Neuronal stem cell (in vitro differentiated cells): Measurements from ENCODE around the gene S100A4.

ENCODE experiments used
- DNase-seq: peaks from one replicate; pipeline ENCODE4 v3.0.0-alpha.2; 2013; ENCODE audit warnings: low spot score
- H2AFZ ChIP-seq: one replicate; pipeline ENCODE4 v1.6.1; 2013; ENCODE audit warnings: mild to moderate bottlenecking, low read length, inconsistent platforms
- H2AK5ac ChIP-seq: 2 replicates; pipeline ENCODE4 v1.6.1; 2013; ENCODE audit warnings: low read depth, mild to moderate bottlenecking, inconsistent platforms, low read length, moderate library complexity, mixed read lengths
- H2BK120ac ChIP-seq: 2 replicates; pipeline ENCODE4 v1.6.1; 2013; ENCODE audit warnings: low read depth, mild to moderate bottlenecking, inconsistent platforms, low read length, moderate library complexity, mixed read lengths
- H2BK12ac ChIP-seq: one replicate; pipeline ENCODE4 v1.6.1; 2013; ENCODE audit warnings: low read length, inconsistent platforms
- H2BK15ac ChIP-seq: 2 replicates; pipeline ENCODE4 v1.6.1; 2013; ENCODE audit warnings: mild to moderate bottlenecking, low read length, inconsistent platforms, mixed read lengths
- H2BK5ac ChIP-seq: one replicate; pipeline ENCODE4 v1.6.1; 2013; ENCODE audit warnings: inconsistent platforms, mild to moderate bottlenecking, low read length, moderate library complexity
- H3K14ac ChIP-seq: one replicate; pipeline ENCODE4 v1.6.1; 2013; ENCODE audit warnings: low read length, inconsistent platforms
- H3K18ac ChIP-seq: 2 replicates; pipeline ENCODE4 v1.6.1; 2013; ENCODE audit warnings: low read length, inconsistent platforms
- H3K23ac ChIP-seq: 2 replicates; pipeline ENCODE4 v1.6.1; 2013; ENCODE audit warnings: low read depth, mild to moderate bottlenecking, mixed read lengths, low read length, inconsistent platforms; ENCODE audit not compliant: poor library complexity
- H3K27ac ChIP-seq: replicated peaks from 3 replicates; pipeline ENCODE4 v1.5.1; 2013; ENCODE audit warnings: low read length, inconsistent platforms
- H3K27me3 ChIP-seq, 3 experiments: 2 replicates each; pipeline ENCODE4 v1.6.1; 2013; ENCODE audit warnings: low read length in 3 of 3, mild to moderate bottlenecking in 2 of 3, inconsistent platforms in 1 of 3, low read depth in 1 of 3, mixed read lengths in 1 of 3, moderate library complexity in 1 of 3; ENCODE audit not compliant: control insufficient read depth in 3 of 3, insufficient read depth in 3 of 3
- H3K36me3 ChIP-seq, 2 donors: replicated peaks in 1 of 2; 2 replicates each; pipeline ENCODE4 v1.6.1; 2013; ENCODE audit warnings: low read length in 2 of 2; ENCODE audit not compliant: control insufficient read depth in 2 of 2, insufficient read depth in 2 of 2
- H3K4ac ChIP-seq: 2 replicates; pipeline ENCODE4 v1.6.1; 2013; ENCODE audit warnings: inconsistent platforms, mild to moderate bottlenecking, low read length, moderate library complexity
- H3K4me1 ChIP-seq, 2 donors: 1 replicate in 1 of 2; 2 replicates in 1 of 2; pipeline ENCODE4 v1.6.1; 2013; ENCODE audit warnings: low read length in 2 of 2, low read depth in 1 of 2; ENCODE audit not compliant: control insufficient read depth in 2 of 2, insufficient read depth in 1 of 2
- H3K4me2 ChIP-seq: one replicate; pipeline ENCODE4 v1.6.1; 2013; ENCODE audit warnings: mild to moderate bottlenecking, low read length, inconsistent platforms; ENCODE audit not compliant: insufficient read depth, poor library complexity, severe bottlenecking
- H3K4me3 ChIP-seq, 2 donors: 2 replicates each; pipeline ENCODE4 v1.5.1; 2013; ENCODE audit warnings: low read length in 2 of 2, mild to moderate bottlenecking in 2 of 2, inconsistent platforms in 1 of 2, moderate library complexity in 1 of 2
- H3K79me1 ChIP-seq: one replicate; pipeline ENCODE4 v1.6.1; 2013; ENCODE audit warnings: low read depth, mild to moderate bottlenecking, inconsistent platforms, low read length, moderate library complexity
- H3K9ac ChIP-seq: one replicate; pipeline ENCODE4 v1.6.1; 2013; ENCODE audit warnings: mild to moderate bottlenecking, low read depth, low read length, inconsistent platforms; ENCODE audit not compliant: poor library complexity
- H3K9me3 ChIP-seq, 2 donors: replicated peaks in 1 of 2; 2 replicates each; pipeline versions ENCODE3 to v1.6.1; 2013; ENCODE audit warnings: low read length in 2 of 2, mild to moderate bottlenecking in 2 of 2, inconsistent platforms in 1 of 2, low read depth in 1 of 2, mixed read lengths in 1 of 2, moderate library complexity in 1 of 2; ENCODE audit not compliant: control insufficient read depth in 2 of 2, insufficient read depth in 1 of 2
- H4K8ac ChIP-seq: one replicate; pipeline ENCODE4 v1.6.1; 2013; ENCODE audit warnings: low read depth, mild to moderate bottlenecking, inconsistent platforms, low read length, moderate library complexity
- H4K91ac ChIP-seq: one replicate; pipeline ENCODE4 v1.6.1; 2013; ENCODE audit warnings: low read length, low read depth, mild to moderate bottlenecking, inconsistent platforms; ENCODE audit not compliant: poor library complexity
- WGBS, 2 donors: extraction: QIAGEN DNeasy Blood & Tissue Kit; methylation state at CpG; one replicate each; pipeline ENCODE4 v1.1.7; 2013; ENCODE audit warnings: missing lambda C conversion rate in 2 of 2, mixed read lengths in 1 of 2; ENCODE audit not compliant: insufficient read length in 2 of 2, insufficient replicate concordance in 1 of 2; ENCODE audit errors: extremely low coverage in 2 of 2; 5-methylcytosine and 5-hydroxymethylcytosine counted together

S100A4 gene

GRCh38 chr1:153507926-153508583 is 37.6 kb downstream of the S100A4 start:
- H3K36me3 ChIP-seq, result no peaks in the 10 kb centered on the region
- H2BK120ac ChIP-seq, result no peak overlapping the region
- no peak overlapping the region for H4K8ac ChIP-seq
- H3K27me3 ChIP-seq, result peaks cover 0 to 14% (median 0%) of the 10 kb centered on the region in 3 experiments
- H3K14ac ChIP-seq, result no peak overlapping the region
- H3K18ac ChIP-seq, result no peak overlapping the region
- no peak overlapping the region for H3K4me3 ChIP-seq
- no peaks in the 10 kb centered on the region for H3K4me1 ChIP-seq
- no peak overlapping the region for H3K9ac ChIP-seq
- no peak overlapping the region for H2BK5ac ChIP-seq
- DNase-seq, result no peak
- no peak overlapping the region for H3K4ac ChIP-seq
- H4K91ac ChIP-seq, result no peak overlapping the region
- no peak overlapping the region for H2AFZ ChIP-seq
- H3K79me1 ChIP-seq, result no peaks in the 10 kb centered on the region
- H3K9me3 ChIP-seq, result peaks cover 0 to 1% of the 10 kb centered on the region in 2 donors
- no peak overlapping the region for H3K27ac ChIP-seq
- peak overlapping the region; percentile 6 for H2AK5ac ChIP-seq
- no peak overlapping the region for H3K4me2 ChIP-seq
- H2BK12ac ChIP-seq, result peak overlapping the region; percentile 69
- WGBS, 2 donors, result no CpG with 5 or more reads among the region's 11 CpGs
- H3K23ac ChIP-seq, result no peak overlapping the region
- peak overlapping the region; percentile 7 for H2BK15ac ChIP-seq

- Histone ChIP-seq H4K8ac (no peak overlapping the region), H3K36me3 (no peaks in the 10 kb centered on the region), H3K9me3 (peaks cover 0 to 1% of the 10 kb centered on the region in 2 donors), H2BK12ac (no peak overlapping the region), H2BK15ac (no peak overlapping the region), H3K79me1 (no peaks in the 10 kb centered on the region), H3K4me2 (no peak overlapping the region), H3K23ac (no peak overlapping the region), H3K18ac (no peak overlapping the region), H3K27ac (no peak overlapping the region), H3K9ac (no peak overlapping the region), H3K4ac (no peak overlapping the region), H2AK5ac (no peak overlapping the region), H2AFZ (no peak overlapping the region), H2BK5ac (no peak overlapping the region), H3K27me3 (peaks cover 0 to 11% (median 0%) of the 10 kb centered on the region in 3 experiments), H3K4me3 (no peak overlapping the region), H4K91ac (no peak overlapping the region), H2BK120ac (no peak overlapping the region), H3K14ac (no peak overlapping the region), H3K4me1 (no peaks in the 10 kb centered on the region)
- no peak for DNase-seq
- WGBS, 2 donors, result no CpG with 5 or more reads among the region's 7 CpGs
Observed at GRCh38 chr1:153506831-153507413, 38.7 kb downstream of the S100A4 start.

GRCh38 chr1:153506386-153506785 is 39.2 kb downstream of the S100A4 start:
- Histone ChIP-seq H3K27me3 (peaks cover 0 to 8% (median 0%) of the 10 kb centered on the region in 3 experiments), H4K91ac (no peak overlapping the region), H3K23ac (no peak overlapping the region), H3K79me1 (no peaks in the 10 kb centered on the region), H3K4me3 (peak overlapping the region in 1 of 2 donors; percentile 44), H3K36me3 (no peaks in the 10 kb centered on the region), H2BK120ac (no peak overlapping the region), H3K14ac (no peak overlapping the region), H2BK15ac (no peak overlapping the region), H3K9me3 (peaks cover 0 to 1% of the 10 kb centered on the region in 2 donors), H4K8ac (no peak overlapping the region), H3K27ac (no peak overlapping the region), H3K9ac (no peak overlapping the region), H2BK5ac (no peak overlapping the region), H3K4me1 (no peaks in the 10 kb centered on the region), H2AK5ac (no peak overlapping the region), H2BK12ac (no peak overlapping the region), H3K4ac (no peak overlapping the region), H2AFZ (no peak overlapping the region), H3K18ac (no peak overlapping the region), H3K4me2 (no peak overlapping the region)
- WGBS, 2 donors, result no CpG with 5 or more reads among the region's 5 CpGs
- no peak for DNase-seq

GRCh38 chr1:153505576-153505975 is 40.0 kb downstream of the S100A4 start:
- Histone ChIP-seq H3K4ac (no peak overlapping the region), H2BK120ac (no peak overlapping the region), H2AFZ (no peak overlapping the region), H4K8ac (no peak overlapping the region), H3K36me3 (no peaks in the 10 kb centered on the region), H3K27ac (no peak overlapping the region), H3K4me3 (no peak overlapping the region), H3K4me2 (no peak overlapping the region), H2BK12ac (no peak overlapping the region), H3K9ac (no peak overlapping the region), H3K9me3 (peaks cover 0 to 1% of the 10 kb centered on the region in 2 donors), H3K4me1 (no peaks in the 10 kb centered on the region), H4K91ac (no peak overlapping the region), H2BK15ac (no peak overlapping the region), H2AK5ac (no peak overlapping the region), H3K79me1 (no peaks in the 10 kb centered on the region), H2BK5ac (no peak overlapping the region), H3K27me3 (peaks cover 0 to 8% (median 0%) of the 10 kb centered on the region in 3 experiments), H3K23ac (no peak overlapping the region), H3K14ac (no peak overlapping the region), H3K18ac (no peak overlapping the region)
- no peak for DNase-seq
- WGBS, 2 donors, result no CpG with 5 or more reads among the region's 1 CpG
